ENCODE measurements around the gene SEC16A.

The SEC16A gene

GRCh38 chr9:136460772-136461325 is 22.0 kb downstream of the SEC16A start:
- DNase-seq (ENCODE audit: low spot score): no peak
- TF ChIP-seq CTCF (IDR thresholded peaks at IDR 0.05; ENCODE audit: borderline replicate concordance, control extremely low read depth, extremely low read depth, insufficient read depth, missing control alignments): no peak
- in situ Hi-C loops (cut with MboI; ENCODE audit: low sequenced_read_pairs, unreplicated experiment): no loop called here

- in situ Hi-C loops (cut with MboI; ENCODE audit: low sequenced_read_pairs, unreplicated experiment): no loop called here
- no peak for DNase-seq (ENCODE audit: low spot score)
- TF ChIP-seq CTCF (IDR thresholded peaks at IDR 0.05; ENCODE audit: borderline replicate concordance, control extremely low read depth, extremely low read depth, insufficient read depth, missing control alignments): no peak
These were observed 23.4 kb downstream of the SEC16A start for GRCh38 chr9:136459425-136459824.

GRCh38 chr9:136457326-136457725 is 25.5 kb downstream of the SEC16A start:
- no peak for DNase-seq (ENCODE audit: low spot score)
- in situ Hi-C loops (cut with MboI; ENCODE audit: low sequenced_read_pairs, unreplicated experiment): no loop called here
- TF ChIP-seq CTCF (IDR thresholded peaks at IDR 0.05; ENCODE audit: borderline replicate concordance, control extremely low read depth, extremely low read depth, insufficient read depth, missing control alignments): no peak

- DNase-seq (ENCODE audit: low spot score): no peak
- in situ Hi-C loops (cut with MboI; ENCODE audit: low sequenced_read_pairs, unreplicated experiment): no loop called here
- TF ChIP-seq CTCF (IDR thresholded peaks at IDR 0.05; ENCODE audit: borderline replicate concordance, control extremely low read depth, extremely low read depth, insufficient read depth, missing control alignments): no peak
These were observed 26.6 kb downstream of the SEC16A start for GRCh38 chr9:136456258-136456657.

GRCh38 chr9:136455043-136456002 is 27.5 kb downstream of the SEC16A start:
- in situ Hi-C loops (cut with MboI; ENCODE audit: low sequenced_read_pairs, unreplicated experiment): no loop called here
- no peak for DNase-seq (ENCODE audit: low spot score)
- no peak for TF ChIP-seq CTCF (IDR thresholded peaks at IDR 0.05; ENCODE audit: borderline replicate concordance, control extremely low read depth, extremely low read depth, insufficient read depth, missing control alignments)

- no peak for DNase-seq (ENCODE audit: low spot score)
- in situ Hi-C loops (cut with MboI; ENCODE audit: low sequenced_read_pairs, unreplicated experiment): no loop called here
- no peak for TF ChIP-seq CTCF (IDR thresholded peaks at IDR 0.05; ENCODE audit: borderline replicate concordance, control extremely low read depth, extremely low read depth, insufficient read depth, missing control alignments)
These were observed 28.6 kb downstream of the SEC16A start for GRCh38 chr9:136454026-136454796.

All from GM13976 (cell line).